HG02763 (cell line): ENCODE data around the gene NXT1.

Experiments
- ATAC-seq: cut with Tn5 transposase; IDR thresholded peaks from one replicate; pipeline ENCODE4 v1.9.1; 2021; ENCODE audit warnings: mild to moderate bottlenecking, moderate library complexity; ENCODE audit not compliant: unreplicated experiment

The NXT1 gene

GRCh38 chr20:23386304-23387117, 35.9 kb downstream of the NXT1 start:
- no peak for ATAC-seq

- ATAC-seq = no peak
Observed at GRCh38 chr20:23387118-23387443, 36.5 kb downstream of the NXT1 start.

DNA sequence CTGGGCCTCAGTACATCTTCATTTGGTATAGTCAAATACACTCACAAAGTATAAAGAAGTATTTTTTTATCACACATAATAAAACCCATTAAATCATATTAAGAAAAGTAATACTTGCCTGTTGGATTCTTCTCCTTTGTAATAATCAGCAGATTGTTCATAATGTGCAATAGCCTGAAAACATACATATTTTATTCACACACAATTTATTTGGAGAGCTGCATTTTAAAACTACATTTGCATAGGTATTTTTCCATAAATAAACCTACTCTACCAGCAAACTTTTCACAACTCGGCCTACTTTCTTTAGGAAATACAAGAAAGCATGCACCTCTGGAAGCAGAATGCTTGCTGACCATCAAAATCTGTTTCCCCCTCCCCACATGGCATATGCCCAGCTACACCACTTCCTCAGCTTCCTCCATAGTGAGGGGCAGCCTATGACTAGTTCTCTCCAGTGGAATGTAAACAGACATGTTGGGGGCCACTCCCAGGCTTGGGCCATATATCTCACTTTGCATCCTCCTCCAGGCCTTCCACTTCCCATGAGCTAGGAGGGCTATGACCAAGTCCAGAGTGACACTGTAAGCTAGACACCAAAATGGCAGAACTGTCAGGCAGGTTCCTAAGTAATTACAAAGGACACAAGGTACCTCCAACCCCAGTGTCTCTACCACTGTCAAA, 39.6 kb downstream of the NXT1 start:
- no peak for ATAC-seq

- ATAC-seq = no peak
Observed at GRCh38 chr20:23391707-23392310, 41.2 kb downstream of the NXT1 start.

DNA sequence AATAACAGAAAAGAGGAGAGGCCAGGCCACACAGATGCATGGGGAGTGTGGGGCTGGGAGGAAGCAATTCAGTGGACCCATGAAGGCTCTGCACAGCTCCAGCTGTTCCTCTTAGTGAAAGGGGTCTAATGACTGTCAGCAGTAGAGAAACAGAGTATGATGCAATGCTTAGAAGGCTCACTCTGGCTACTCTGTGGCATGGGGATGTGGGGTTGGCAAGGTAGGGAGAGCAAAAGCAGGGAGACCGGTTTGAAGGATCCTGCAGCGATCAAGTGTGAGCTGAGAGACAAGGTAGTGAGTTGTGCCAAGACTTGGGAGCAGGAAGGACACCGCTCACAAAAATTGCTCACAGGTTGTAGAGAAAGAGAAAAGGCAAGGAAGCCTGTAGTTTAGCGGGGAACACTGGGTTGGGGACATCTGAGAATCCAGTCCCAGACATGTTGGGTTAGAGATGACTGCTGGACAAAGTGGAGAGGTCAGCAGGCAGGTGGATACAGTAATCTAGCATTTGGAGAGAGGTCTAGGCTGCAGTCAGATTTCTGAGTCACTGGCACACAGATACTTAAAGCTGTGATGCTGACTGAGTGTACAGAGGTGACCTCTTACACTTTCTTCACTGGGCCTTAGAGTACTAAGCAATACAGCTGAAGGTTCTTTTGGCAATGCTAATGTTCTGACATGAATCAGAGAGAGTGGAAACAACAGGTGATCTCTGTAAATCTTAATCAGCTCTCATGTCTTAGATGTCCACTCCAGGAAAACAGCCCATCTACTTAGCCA, 43.6 kb downstream of the NXT1 start:
- no peak for ATAC-seq

DNA sequence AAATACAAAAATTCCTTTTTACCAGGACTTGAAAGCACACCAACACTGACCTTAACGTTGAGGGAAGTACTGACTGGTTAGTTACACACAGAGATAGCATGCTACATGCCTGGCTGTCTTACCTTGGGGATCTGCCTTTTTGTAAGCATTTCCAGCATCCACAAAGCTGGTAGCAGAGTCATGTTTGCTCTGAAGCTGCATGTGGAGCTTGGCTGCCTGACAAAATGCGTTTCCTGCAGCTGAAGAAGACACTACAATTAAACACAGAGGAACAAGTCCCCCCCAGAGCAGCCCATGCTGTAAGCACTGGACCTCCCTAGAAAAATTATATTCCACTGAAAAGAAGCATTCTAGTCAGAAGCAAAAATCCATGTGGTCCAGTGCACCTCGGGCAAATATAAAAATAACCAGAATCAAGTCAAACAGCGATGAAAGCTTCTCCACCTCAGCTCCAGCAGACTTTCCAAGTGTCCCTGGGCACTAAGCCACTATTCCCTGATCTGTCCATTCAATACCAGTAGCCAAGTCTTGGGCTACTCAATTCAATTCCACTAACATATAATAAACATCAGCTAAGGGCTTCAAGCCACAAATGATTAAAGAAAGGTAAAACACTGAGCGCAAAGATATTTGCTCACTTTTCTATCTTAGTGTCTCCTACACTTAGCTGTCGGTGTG, 46.5 kb downstream of the NXT1 start:
- no peak for ATAC-seq

DNA sequence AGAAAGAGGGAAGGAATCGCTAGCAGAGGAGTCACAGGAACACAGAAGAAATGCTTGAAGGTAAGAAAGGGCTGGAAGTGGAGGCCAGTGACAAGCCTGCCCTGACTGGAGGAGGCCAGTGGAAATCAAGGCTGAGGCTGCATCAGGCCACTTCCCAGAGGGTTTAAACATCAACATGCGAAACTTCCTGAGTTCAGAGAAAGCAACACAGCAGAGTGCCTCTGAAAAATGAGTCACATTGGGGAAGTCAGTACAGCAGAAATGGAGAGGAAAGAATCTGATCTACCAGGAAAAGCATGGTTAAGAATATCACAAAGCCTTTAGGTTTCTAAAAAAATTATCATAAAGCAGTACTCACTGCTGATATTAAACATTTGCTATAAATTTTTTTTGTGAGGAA, 47.4 kb downstream of the NXT1 start:
- no peak for ATAC-seq

GRCh38 chr20:23399568-23400241, 49.1 kb downstream of the NXT1 start:
- ATAC-seq = no peak

DNA sequence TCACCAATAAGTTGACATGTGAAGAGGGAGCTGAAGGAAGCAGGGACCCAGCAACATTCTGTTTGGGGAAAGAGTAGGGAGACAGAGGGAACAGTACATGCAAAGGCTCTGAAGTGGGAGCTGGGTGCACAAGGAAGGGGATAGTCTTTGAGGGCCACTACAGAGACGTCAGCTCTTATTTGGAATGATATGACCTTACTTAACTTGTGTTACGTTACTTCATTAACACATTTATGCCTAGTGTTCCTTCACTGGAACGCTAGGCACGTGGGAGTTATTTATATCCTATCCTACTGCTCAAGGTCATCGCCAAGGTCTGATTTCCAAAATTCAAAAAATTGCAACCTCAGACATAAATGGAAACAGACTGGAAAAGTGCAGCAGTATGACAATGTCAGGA, 50.5 kb downstream of the NXT1 start:
- no peak for ATAC-seq

DNA sequence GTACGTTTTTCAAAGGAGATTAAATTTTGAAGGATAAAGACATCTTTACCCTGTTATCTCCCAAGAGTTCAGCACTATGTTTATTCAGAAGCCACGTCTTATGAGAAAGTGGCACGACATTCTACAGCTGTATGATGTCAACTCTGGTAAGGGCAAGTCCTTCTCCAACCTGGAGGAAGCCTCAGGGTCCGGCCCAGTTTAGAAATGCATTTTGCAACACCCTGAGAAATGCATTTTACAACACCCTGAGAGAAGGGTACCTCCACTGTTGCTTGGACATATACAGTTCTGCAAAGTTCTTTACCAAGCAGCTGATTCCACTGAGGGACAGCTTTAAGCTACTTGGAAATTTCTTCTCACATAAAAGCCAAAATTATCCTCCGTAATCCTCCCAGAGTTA, 53.2 kb downstream of the NXT1 start:
- ATAC-seq = no peak

DNA sequence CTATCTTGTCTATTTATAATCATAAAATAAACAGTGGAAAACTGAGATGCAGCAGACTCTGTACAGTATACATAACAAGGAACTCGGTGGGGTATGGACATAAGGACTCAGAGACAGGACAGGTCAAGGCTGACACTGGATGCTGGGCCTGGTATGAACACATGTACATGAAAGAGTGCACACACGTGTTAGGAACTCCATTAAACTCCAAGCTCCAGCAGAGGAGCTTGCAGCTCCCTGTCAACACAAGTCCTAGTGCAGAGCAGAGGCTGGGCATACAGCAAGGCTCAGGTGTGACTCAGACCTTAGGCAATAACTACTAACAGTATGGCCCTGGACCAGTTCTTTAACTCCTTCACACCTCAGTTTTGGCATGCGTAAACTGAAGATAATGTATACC, 53.6 kb downstream of the NXT1 start:
- no peak for ATAC-seq
